Measurements from ENCODE around the gene FGF11. TPM values are rescaled to one million over a fixed set of nuclear protein-coding genes. Genes with fewer than 3 reads are reported as not detected.

The FGF11 gene
- total RNA-seq, 2 experiments from 2014 or later, result 1.5 to 1.7 TPM

DNA sequence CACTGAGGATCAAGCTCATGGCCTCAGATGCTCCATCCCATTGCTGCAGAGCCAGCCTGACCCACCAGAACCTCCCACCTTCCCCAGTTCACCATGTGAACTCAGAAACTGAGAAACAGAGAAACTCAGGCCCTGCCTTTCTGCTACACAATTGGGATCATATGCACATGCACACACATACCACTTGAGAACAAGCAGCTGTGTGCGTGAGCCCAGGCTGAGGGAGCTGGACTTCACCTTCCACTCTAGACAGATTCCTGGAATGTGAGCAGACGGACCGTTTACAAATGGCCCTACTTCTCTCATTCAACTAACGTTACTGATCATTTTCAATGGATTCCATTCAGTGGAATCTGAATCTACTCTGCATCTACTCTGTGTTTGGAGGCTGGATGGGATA, 15.6 kb upstream of the FGF11 start:
- CTCF ChIA-PET, result interaction anchor here (0.7 kb wide), 1 partner anchor 16 kb away, joined by 3 read pairs; no protein-coding TSS in a partner anchor

GRCh38 chr17:7425316-7425715, 14.0 kb upstream of the FGF11 start, which contains the start of gene SPEM2:
TSS of gene SPEM2 (plus strand) at chr17:7425616. CDS start at chr17:7425689, 73 bp downstream.
- intact Hi-C loops (cut with DNase I, micrococcal nuclease), result no loop called here
- Mint-ChIP-seq H3K27ac (no peak within 1 kb of the TSS), H3K4me1 (ENCODE audit: low read depth) (no peaks in the 10 kb centered on the region), H3K36me3 (ENCODE audit: low read depth) (no peaks in the 10 kb centered on the region), H3K4me3 (no peak within 1 kb of the TSS), H3K27me3 (no peaks in the 10 kb centered on the region), H3K9me3 (no peaks in the 10 kb centered on the region)
- H3K27ac ChIP-seq (ENCODE audit: low read depth in 1 of 2, low read length in 2 of 2), result no peak within 1 kb of the TSS
- no peak for ATAC-seq (ENCODE audit: poor library complexity)
- TF ChIP-seq, protein P1, sequence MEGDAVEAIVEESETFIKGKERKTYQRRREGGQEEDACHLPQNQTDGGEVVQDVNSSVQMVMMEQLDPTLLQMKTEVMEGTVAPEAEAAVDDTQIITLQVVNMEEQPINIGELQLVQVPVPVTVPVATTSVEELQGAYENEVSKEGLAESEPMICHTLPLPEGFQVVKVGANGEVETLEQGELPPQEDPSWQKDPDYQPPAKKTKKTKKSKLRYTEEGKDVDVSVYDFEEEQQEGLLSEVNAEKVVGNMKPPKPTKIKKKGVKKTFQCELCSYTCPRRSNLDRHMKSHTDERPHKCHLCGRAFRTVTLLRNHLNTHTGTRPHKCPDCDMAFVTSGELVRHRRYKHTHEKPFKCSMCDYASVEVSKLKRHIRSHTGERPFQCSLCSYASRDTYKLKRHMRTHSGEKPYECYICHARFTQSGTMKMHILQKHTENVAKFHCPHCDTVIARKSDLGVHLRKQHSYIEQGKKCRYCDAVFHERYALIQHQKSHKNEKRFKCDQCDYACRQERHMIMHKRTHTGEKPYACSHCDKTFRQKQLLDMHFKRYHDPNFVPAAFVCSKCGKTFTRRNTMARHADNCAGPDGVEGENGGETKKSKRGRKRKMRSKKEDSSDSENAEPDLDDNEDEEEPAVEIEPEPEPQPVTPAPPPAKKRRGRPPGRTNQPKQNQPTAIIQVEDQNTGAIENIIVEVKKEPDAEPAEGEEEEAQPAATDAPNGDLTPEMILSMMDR (IDR thresholded peaks at IDR 0.05), result no peak
- no peaks in the 10 kb centered on the region for H3K27me3 ChIP-seq (ENCODE audit: control insufficient read depth in 1 of 2, insufficient read depth in 2 of 2, low read length in 2 of 2)
- no peaks in the 10 kb centered on the region for H3K4me1 ChIP-seq (ENCODE audit: insufficient read depth, low read length)
- POLR2A ChIA-PET, result interaction anchor here (1.0 kb wide), 1 partner anchor 10 kb away, joined by 3 read pairs; the partner anchor contains the start of gene TMEM102
- peaks cover 0 to 3% of the 10 kb centered on the region in 2 experiments for H3K9me3 ChIP-seq (ENCODE audit: control insufficient read depth in 1 of 2, insufficient read depth in 1 of 2, low read length in 2 of 2)
- H3K36me3 ChIP-seq (ENCODE audit: insufficient read depth, low read length), result no peaks in the 10 kb centered on the region
- no peak within 1 kb of the TSS for H3K4me3 ChIP-seq (ENCODE audit: low read length)
- CTCF ChIA-PET, result interaction anchor here (1.0 kb wide), 1 partner anchor 11 kb away, joined by 3 read pairs; no protein-coding TSS in a partner anchor
- no peak for DNase-seq

More for the DNA sequence above, 15.6 kb upstream of the FGF11 start:
- DNase-seq (no peak), ATAC-seq (ENCODE audit: poor library complexity) (no peak)
- Mint-ChIP-seq H3K36me3 (ENCODE audit: low read depth) (no peaks in the 10 kb centered on the region), H3K27ac (no peak overlapping the region), H3K27me3 (no peaks in the 10 kb centered on the region), H3K4me3 (no peak overlapping the region), H3K4me1 (ENCODE audit: low read depth) (no peaks in the 10 kb centered on the region), H3K9me3 (no peaks in the 10 kb centered on the region)
- H3K27ac ChIP-seq (ENCODE audit: low read depth in 1 of 2, low read length in 2 of 2), result no peak overlapping the region
- H3K36me3 ChIP-seq (ENCODE audit: insufficient read depth, low read length), result no peaks in the 10 kb centered on the region
- H3K4me1 ChIP-seq (ENCODE audit: insufficient read depth, low read length), result no peaks in the 10 kb centered on the region
- peaks cover 0 to 3% of the 10 kb centered on the region in 2 experiments for H3K9me3 ChIP-seq (ENCODE audit: control insufficient read depth in 1 of 2, insufficient read depth in 1 of 2, low read length in 2 of 2)
- TF ChIP-seq, protein P1 (IDR thresholded peaks at IDR 0.05), result no peak
- H3K27me3 ChIP-seq (ENCODE audit: control insufficient read depth in 1 of 2, insufficient read depth in 2 of 2, low read length in 2 of 2), result no peaks in the 10 kb centered on the region
- POLR2A ChIA-PET, result no interaction called here
- intact Hi-C loops (cut with DNase I, micrococcal nuclease), result no loop called here
- H3K4me3 ChIP-seq (ENCODE audit: low read length), result no peak overlapping the region

DNA sequence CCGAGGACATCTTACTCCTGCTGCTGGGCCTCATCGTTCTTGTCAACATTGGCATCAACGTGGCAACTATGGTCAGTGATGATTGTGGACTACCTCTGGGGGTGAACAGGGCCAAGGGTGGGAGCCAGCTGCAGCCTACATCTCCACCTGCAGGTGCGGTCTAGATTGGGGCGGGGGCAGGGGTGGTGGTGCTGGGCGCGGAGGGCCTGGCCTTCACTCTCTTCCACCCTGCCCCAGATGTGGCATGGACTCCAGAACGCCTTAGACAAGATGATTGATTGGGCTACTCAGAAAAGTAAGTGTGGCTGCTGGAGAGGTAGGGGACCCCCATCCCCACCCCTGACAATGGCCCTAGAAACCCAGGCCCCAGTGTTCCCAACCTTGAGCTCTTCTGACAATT, 13.6 kb upstream of the FGF11 start:
- TF ChIP-seq, protein P1 (IDR thresholded peaks at IDR 0.05), result no peak
- Histone ChIP-seq H3K4me1 (ENCODE audit: insufficient read depth, low read length) (no peaks in the 10 kb centered on the region), H3K36me3 (ENCODE audit: insufficient read depth, low read length) (no peaks in the 10 kb centered on the region), H3K9me3 (ENCODE audit: control insufficient read depth in 1 of 2, insufficient read depth in 1 of 2, low read length in 2 of 2) (peaks cover 0 to 2% of the 10 kb centered on the region in 2 experiments), H3K27me3 (ENCODE audit: control insufficient read depth in 1 of 2, insufficient read depth in 2 of 2, low read length in 2 of 2) (no peaks in the 10 kb centered on the region), H3K4me3 (ENCODE audit: low read length) (no peak overlapping the region), H3K27ac (ENCODE audit: low read depth in 1 of 2, low read length in 2 of 2) (no peak overlapping the region)
- no peaks in the 10 kb centered on the region for H3K27me3 Mint-ChIP-seq
- no peaks in the 10 kb centered on the region for H3K9me3 Mint-ChIP-seq
- intact Hi-C loops (cut with DNase I, micrococcal nuclease), result no loop called here
- H3K27ac Mint-ChIP-seq, result no peak overlapping the region
- ChIA-PET POLR2A (interaction anchor here (1.0 kb wide), 1 partner anchor 9 kb away, joined by 3 read pairs; the partner anchor contains the start of gene TMEM102), CTCF (interaction anchor here (1.0 kb wide), 1 partner anchor 11 kb away, joined by 3 read pairs; no protein-coding TSS in a partner anchor)
- DNase-seq (no peak), ATAC-seq (ENCODE audit: poor library complexity) (no peak)
- H3K4me3 Mint-ChIP-seq, result no peak overlapping the region
- no peaks in the 10 kb centered on the region for H3K36me3 Mint-ChIP-seq (ENCODE audit: low read depth)
- no peaks in the 10 kb centered on the region for H3K4me1 Mint-ChIP-seq (ENCODE audit: low read depth)
